DMS153 treated with DMSO at 0.1 percent for 48 hours (cell line): ENCODE measurements around the gene GBA2.
A peak's percentile ranks its signal among the peaks of the same experiment; 100 is the strongest.

Source experiments
- DNase-seq: peaks from one replicate; lab custom pipeline; 2025; ENCODE audit not compliant: unreplicated experiment; lab: John Stamatoyannopoulos, UW

The GBA2 gene

DNA sequence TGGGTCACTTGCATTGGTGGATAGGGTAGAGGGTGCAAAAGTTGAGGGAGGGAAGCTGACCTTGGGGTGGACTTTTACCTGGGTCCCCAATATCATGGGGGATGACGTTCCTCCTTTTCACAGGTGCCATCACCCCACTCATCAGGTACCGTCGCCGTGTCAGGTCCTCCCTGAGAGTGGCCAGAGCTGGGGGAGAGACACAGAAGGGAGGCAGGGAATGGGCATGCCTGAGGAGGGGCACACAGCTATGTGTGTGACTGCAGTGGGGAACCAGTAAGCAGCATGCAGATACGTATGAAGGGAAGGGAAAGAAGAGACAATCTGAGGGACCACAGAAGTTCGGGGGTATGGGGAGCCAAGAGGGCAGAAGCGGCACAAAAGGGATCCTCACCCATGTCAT, 10.1 kb downstream of the GBA2 start:
- no peak for DNase-seq

DNA sequence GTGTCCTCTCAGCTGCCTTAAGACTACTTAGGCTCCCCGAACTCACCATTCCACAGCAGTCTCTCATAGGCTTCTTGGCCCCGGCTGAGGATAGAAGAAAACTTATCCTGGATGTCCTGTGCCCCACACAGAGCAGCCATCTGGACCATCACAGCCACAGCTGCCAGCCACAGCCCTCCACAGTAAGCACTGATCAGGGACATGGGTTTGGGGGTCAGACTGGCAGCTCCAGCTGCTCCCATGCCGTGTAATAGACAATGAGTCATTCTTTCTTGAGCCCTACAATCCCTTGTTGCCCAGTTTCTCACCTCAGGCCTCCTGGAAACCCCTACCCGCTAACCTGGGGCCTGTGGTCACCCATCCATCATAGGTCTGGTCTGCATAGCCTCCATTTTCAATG, 10.8 kb downstream of the GBA2 start:
- DNase-seq, result no peak

DNA sequence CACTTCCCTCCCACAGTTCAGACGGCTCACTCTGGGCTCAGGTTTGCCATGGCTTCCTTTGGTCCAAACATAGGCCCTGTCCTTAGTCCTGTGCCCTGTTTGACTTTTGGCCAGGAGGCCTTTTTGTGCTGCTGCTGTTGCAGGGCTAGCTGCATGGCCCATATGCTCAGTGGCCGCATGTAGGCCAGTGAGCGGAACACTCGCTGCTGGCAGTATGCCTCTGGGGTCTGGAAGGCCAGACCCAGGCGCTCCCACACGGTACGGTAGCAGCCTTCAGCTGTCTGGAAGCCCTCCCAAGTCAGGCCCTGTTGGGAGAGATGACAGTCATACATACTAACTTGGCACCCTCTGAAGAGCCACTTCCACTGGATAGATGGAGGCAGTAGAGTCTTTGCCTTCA, 11.9 kb downstream of the GBA2 start:
- DNase-seq, result no peak

DNA sequence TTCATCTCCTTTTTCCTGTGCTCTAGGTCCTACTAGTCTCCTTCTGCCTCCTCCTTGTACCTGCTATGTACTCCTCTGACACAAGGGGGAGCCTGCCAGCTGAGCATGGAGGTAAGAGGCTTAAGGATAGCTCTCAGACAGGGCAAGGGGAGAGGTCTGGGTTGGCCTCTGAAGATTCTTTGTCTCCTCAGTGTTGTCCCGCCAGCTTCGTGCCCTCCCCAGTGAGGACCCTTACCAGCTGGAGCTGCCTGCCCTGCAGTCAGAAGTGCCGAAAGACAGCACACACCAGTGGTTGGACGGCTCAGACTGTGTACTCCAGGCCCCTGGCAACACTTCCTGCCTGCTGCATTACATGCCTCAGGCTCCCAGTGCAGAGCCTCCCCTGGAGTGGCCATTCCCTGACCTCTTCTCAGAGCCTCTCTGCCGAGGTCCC, 12.8 kb downstream of the GBA2 start:
- peak; percentile 9 for DNase-seq

DNA sequence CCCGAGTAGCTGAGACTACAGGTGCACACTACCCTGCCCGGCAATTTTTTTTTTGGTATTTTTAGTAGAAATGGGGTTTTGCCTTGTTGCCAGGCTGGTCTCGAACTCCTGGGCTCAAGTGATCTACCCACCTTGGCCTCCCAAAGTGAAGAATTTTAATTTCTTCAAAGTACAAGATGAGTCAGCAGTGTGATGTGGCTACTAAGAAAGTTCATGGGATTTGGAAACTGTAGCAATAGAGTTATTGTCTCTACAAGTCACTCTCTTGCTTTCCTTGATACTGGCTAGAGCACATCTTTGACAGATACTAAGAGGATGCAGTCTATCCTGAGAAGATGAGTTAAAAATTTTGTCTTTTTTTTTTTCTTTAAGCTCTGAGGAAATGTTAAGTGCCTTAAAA, 14.9 kb downstream of the GBA2 start:
- no peak for DNase-seq

DNA sequence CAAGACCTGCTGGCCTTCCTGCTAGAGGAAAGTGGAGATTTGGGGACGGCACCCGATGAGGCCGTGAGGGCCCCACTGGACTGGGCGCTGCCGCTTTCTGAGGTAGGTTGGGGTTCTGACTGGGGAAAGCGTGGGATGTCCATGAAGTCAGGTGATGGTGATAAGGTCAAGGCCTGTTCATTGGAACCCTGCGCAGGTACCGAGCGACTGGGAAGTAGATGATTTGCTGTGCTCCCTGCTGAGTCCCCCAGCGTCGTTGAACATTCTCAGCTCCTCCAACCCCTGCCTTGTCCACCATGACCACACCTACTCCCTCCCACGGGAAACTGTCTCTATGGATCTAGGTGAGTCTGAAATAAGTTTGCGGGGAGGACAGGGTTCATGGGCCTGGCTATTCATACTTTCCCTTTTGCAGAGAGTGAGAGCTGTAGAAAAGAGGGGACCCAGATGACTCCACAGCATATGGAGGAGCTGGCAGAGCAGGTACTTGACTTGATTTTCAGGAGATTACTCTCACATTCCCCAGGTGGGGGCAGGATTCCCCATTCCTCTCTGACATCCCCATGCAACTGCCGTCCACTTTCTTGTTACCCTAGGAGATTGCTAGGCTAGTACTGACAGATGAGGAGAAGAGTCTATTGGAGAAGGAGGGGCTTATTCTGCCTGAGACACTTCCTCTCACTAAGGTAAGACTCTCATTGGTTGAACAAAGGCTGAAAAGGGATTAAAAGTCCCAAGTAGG, 16.1 kb downstream of the GBA2 start:
- peak; percentile 10 for DNase-seq

DNA sequence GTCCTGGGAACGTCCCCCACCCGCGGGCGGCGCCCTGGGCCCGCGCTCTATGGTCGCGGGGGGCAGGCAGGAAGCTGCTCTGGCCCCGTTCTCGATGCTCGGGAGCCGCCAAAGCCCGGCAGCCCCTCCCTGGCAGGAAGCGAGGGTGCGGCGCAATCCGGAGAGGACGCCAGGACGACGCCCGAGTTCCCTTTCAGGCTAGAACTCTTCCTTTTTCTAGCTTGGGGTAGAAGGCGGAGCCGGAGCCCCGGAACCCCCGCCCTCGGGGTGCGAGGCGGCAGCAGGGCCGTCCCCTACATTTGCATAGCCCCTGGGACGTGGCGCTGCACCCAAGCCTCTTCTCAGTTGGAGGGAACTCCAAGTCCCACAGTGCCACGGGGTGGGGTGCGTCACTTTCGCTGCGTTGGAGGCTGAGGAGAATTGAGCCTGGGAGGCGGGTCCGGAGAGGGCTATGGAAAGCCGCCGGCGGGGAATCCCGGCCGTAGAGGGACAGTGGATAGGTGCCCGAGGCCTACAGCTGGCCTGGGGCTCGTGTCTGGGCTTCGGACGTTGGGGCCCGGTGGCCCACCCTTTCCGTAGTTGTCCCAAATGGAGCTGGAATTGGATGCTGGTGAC, 16.7 kb downstream of the GBA2 start, which contains the start of the genes CREB3 and TLN1:
Gene CREB3 (plus strand): TSS at position 482 of the 615 bp plus-strand sequence. CDS start 107 bp downstream, at position 589.
Gene TLN1 (minus strand): TSS at position 11 of the 615 bp plus-strand sequence. CDS start 6,501 bp downstream, outside the sequence.
- DNase-seq, result peak; percentile 95

DNA sequence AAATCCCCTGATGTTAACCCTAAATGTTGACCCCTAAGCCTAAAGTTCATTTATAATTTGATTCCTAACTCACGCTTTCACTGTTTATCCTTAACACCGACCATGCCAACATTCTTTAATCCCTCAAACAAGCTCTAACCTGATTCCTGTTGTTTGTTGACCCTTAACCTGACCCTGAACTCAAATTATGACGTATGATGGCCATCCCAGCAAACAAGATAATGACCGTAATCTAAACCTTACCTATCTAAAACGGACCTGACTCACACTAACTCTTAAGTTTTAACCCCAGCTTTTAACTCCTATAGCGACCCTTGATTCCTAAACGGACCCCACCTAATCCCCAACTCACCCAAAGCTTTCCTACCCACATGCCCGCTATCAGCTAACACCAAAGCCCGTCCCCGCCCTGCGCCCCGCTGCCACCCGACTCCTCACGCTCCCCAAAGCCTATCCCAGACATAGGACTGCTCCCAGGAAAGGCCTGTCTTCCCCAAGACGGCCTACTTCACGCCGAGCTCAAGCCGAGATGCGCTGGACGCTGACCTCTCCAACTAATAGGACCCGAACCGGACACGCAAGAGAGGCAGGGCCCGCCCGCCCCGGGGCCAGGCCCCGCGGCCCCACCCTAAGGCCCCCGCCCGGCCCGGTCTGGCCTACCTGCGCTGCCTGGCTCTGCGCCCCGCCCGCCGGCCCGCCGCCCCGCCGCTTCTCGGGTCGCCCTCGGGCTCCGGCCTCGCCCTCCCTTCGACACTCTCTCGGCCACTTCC, 17.4 kb downstream of the GBA2 start:
- no peak for DNase-seq

DNA sequence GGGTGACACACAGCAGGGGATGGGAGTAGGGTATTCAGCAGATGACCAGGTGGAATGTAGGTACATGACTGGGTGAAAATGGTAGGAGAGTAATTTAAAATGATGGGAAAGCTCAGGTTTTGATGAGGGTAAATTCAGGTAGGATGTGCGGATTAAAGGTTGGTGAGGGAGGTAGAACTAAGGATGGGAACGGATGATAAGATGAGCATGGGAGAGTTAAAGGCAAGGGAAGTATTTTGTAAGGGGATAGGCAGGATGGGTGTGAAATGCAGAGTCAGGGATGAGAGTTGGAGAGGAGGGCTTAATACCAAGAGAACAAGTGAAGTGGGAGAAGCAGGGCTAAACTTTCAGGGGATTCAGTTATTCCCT, 18.6 kb downstream of the GBA2 start:
- no peak for DNase-seq

DNA sequence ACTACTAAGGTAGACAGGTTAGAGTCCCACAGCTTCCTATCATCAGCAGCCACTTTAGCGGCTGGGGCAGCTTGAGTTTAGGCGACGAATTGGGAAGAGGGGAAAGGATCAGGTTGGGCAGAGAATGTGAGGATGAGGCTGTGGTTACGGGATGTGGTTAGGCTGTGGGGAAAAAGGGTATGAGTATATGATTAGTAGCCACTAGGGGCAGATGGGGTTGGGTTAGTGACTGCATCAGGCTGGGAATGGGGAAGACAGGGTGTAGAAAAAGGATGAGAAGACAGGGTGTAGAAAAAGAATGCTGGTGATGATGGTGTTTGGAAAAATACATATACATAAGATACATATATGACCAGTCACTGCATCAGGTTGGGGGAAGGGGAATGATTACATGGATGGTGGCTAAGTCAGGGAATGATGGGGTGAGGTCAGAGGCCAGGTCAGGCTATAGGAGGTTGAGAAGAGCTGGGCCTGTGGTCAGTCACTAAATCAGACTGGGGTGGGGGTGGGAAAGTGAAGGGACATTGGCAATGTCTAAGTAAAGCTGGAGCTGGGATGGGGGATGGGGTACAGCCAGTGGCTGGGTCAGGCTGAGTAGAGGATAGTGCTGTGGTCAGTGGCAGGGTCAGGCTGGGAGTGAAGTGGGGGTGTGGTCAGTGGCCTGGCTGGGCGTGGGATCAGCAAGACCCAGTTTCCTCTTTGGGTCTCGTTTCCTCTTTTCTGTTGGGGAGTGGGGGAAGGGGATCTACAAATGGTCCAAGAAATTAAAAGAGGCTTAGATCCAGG, 19.1 kb downstream of the GBA2 start:
- DNase-seq, result peak; percentile 21

DNA sequence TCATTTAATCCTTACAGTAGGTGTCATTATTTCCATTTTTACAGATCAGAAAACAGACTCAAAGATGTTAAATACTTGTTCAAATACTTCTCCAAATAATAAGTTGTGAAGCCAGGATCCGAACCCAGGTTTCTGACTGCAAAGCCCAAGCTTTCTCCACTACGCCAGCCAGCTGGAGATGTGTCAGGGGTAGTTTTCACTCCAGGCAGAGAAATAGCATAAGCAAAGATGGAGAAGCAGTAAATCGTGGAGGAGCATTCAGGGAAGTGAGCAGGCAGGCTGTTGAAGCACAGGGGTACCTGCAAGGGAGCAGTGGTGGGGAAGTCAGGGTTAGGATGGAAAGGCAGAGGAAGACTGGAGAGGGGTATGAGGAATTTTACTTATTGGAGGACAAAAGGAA, 19.9 kb downstream of the GBA2 start:
- DNase-seq, result no peak

DNA sequence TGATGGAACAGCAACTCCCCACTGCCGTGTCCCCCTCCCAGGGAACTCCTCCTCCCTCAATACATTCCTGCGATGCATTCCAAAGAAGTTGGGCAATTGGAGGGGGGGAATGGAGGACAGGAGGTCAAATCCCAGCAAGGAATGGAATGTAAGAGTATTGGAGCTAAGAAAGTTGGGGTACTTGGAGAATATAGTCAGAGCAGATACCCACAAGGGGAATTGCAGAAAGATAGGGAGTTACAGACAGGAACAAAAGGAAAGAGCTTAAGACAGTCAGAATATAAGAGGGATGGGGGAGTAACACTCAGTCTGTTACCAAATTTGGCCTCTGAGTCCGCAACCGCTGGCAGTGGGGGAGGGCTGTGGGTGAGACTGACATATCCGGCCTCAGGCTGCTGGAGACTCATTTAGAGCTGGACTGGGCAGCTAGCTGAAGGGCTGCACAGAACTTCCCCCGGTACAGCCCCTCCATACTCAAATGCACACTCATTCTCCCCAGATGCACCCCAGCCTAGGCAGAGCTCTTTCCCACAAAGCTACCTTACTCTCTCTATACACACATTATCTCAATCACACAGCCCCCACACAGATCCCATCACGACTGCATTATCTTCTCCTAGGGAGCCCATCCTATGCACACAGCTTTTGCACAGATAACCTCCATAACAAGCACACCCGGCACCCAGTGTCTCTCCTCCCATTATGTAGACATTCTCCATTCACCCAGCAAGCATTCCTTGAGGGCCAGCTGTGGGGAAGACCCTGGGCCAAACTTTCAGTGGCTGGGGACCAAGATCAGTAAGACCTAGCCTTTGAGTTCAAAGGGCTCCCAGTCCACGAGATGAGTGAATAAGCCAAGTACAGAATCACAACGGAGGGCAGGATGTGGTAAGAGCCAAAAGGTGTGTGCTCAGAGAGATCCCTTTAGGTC, 20.7 kb downstream of the GBA2 start:
- DNase-seq, result no peak

DNA sequence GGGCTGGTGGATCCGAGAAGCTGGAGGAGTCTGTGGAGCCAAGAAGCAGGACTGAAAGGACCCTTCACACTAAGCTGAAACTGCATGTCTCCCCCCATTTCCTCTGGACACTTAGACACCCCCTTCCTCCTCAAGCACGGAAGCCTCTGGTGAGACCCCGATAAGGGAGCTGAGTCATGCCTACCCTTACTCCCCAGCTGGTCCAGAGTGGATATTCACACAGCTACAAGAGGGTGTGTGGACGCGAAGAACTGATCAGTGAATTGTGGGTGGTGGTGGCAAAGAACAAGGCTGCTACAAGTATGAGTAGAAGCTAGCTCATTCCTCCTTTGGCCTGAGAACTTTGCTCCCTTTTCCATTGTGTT, 21.4 kb downstream of the GBA2 start:
- DNase-seq, result no peak

DNA sequence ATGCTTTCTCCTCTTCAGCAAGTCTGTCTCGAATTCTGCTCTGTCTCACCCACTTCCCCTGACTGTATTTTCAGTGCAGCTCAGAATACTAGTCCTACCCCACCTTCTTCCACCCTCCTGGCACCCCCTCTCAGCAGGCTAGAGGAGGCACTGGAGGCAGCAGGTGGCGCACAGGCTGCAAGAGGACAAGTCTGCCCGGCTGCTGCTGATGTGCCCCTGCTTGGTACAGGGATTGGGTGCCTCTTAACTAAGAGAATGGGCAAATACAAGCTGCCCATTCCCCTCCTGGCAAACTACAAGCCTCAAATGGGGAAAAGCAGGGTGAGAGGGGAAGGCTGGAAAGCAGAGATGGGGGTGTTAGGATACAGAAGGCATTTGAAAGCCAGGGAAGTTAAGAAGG, 22.1 kb downstream of the GBA2 start:
- DNase-seq, result no peak

DNA sequence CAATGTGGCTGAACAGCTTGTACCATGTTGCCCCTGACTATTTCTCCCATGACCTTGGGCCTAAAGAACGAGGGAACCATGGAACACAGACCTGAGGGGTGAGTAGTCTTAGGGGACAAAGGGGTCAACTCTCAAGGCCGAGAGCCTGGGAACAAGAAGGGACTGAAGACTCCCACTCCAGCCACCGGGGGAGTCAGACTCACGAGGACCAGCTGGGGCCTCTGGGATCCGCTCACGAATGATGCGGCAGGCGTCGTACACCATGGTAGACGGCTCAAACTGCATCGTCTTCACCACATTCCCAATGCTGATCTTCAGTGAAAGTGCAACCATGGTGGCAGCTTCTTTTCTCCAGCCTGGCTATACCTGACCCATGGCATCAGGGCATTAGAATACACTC, 23.7 kb downstream of the GBA2 start:
- no peak for DNase-seq

DNA sequence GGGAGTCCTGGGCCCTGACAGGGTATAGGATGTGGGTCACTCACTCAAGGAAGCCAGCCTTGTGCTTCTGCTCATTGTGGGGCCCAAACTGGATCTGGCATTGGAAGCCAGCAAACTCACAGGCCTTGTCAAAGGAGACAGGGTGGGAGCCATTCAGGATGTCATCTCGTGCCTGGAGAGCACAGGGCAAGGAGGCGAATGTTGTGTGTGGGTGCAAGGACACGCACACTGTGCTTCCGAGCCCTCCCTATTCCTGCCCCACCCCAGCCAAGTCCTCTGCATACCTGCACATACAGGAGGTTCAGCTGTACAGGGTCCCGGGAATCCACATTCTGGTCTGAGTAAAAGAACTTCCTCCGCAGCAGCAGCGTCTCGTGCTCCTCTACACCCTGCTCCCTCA, 25.1 kb downstream of the GBA2 start:
- DNase-seq, result no peak

DNA sequence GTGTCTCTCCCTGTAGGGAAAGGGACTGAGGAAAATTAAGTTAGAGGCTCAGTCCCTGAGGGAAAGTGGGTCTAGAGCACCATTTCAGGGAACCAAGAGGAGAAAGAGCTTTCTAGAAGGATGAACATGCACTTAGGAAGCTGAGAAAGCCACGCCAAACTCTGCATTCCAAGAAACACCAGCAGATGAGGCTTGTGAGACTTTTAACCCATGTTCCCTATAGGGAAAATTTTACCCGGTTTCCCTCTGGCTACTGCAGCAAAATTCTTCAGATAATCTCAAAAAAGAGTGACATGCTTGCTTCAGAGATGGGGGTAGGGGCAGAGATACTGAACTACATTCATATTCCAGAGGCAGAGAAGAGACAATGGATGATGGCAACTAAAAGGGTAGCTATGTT, 25.6 kb downstream of the GBA2 start:
- DNase-seq, result no peak

DNA sequence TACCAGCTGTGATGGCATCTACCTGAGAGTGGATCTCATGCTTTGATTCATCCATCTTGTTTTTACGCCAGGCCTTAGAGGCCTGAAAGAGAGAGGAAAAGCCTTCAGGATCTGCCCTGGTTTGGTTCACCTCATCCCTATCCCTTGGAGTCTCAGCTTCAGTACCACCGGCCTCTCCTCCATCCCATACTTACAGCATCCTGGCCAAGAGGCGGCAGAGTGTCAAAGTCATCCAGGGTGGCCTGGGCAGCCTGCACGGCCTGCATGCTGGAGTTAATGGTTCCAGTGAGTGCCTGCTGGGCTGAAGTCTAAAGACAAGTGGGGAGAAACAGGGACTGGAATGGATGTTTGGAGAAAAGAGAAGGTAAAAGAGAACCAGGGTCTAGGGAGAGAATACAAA, 29.5 kb downstream of the GBA2 start:
- DNase-seq, result no peak

DNA sequence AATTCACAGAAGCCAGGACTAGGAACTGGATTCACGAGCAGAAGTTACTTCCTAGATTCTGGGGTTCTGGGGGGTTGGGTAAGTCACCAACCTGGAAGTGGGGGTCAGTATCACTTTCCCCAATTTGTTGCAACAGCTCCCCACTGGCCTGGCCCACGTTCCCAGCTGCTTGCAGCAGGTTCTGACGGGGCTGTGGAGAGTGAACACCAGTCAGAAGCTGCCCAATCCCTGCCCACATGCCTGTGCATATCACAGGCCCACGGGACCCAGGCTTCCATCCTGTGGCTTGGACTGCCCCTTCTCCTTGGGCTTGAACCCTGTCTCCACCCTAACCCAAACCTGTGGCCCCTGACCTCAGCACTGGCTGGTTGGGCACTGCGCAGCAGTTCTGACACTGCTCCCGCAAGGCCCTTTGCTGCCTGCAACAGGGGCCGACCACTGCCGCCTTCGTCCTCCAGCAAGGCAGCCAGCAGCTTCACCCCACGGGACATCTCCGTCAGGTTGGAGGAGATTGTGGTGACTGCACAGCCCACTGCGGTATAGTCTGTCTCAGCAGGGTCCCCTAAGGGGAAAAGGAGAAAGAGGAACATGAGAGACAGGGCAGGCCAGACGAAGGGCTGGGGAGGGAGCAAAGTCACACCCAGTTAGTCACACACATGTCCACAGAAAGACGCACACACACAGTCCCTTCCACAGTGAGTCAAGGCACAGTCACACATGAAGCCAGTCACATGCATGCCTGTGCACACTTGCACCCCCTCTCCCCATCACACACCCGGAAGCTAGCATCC, 30.1 kb downstream of the GBA2 start:
- no peak for DNase-seq
